Smooth muscle cell (in vitro differentiated cells): Measurements from ENCODE around the gene CILP2. TPM values are rescaled to one million over a fixed set of nuclear protein-coding genes. Genes with fewer than 3 reads are reported as not detected.

ENCODE experiments used
- DNase-seq: peaks from one replicate; lab custom pipeline; 2025; ENCODE audit not compliant: unreplicated experiment; lab: John Stamatoyannopoulos, UW
- H2AFZ ChIP-seq: fragments of 200-600 bp; sonication (generic); 2 replicates; pipeline ENCODE4 v1.6.0; 2016; ENCODE audit warnings: antibody characterized with exemption, low read depth, mild to moderate bottlenecking
- H3F3A ChIP-seq: fragments of 200-600 bp; sonication (generic); 2 replicates; pipeline ENCODE4 v1.6.0; 2017; ENCODE audit warnings: antibody characterized with exemption, low read depth
- H3K27ac ChIP-seq: fragments of 200-600 bp; sonication (generic); 2 replicates; pipeline ENCODE4 v1.5.1; 2016; ENCODE audit warnings: low read depth, mild to moderate bottlenecking
- H3K27me3 ChIP-seq: fragments of 200-600 bp; sonication (generic); 2 replicates; pipeline ENCODE4 v1.6.1; 2016; ENCODE audit warnings: low read depth, mild to moderate bottlenecking
- H3K36me3 ChIP-seq: fragments of 200-600 bp; sonication (generic); 2 replicates; pipeline ENCODE4 v1.5.1; 2016; ENCODE audit warnings: low read depth
- H3K4me1 ChIP-seq: fragments of 200-600 bp; sonication (generic); 2 replicates; pipeline ENCODE4 v1.5.1; 2016; ENCODE audit warnings: low read depth
- H3K4me2 ChIP-seq: fragments of 200-600 bp; sonication (generic); 2 replicates; pipeline ENCODE4 v1.6.0; 2016; ENCODE audit warnings: mild to moderate bottlenecking
- H3K4me3 ChIP-seq: fragments of 200-600 bp; sonication (generic); 2 replicates; pipeline ENCODE4 v1.5.1; 2016; ENCODE audit warnings: mild to moderate bottlenecking
- H3K79me2 ChIP-seq: fragments of 200-600 bp; sonication (generic); 2 replicates; pipeline ENCODE4 v1.6.0; 2016; ENCODE audit warnings: low read depth, mild to moderate bottlenecking
- H3K9ac ChIP-seq: fragments of 200-600 bp; sonication (generic); 2 replicates; pipeline ENCODE4 v1.6.0; 2016; ENCODE audit warnings: low read depth
- H3K9me3 ChIP-seq: fragments of 200-600 bp; sonication (generic); replicated peaks from 2 replicates; pipeline ENCODE4 v1.5.1; 2016; ENCODE audit warnings: low read depth
- H4K20me1 ChIP-seq: fragments of 200-600 bp; sonication (generic); 2 replicates; pipeline ENCODE4 v1.6.0; 2016; ENCODE audit warnings: low read depth
- CTCF ChIP-seq: fragments of 200-600 bp; sonication (generic); IDR thresholded peaks from 2 replicates; pipeline ENCODE4 v1.5.1; 2017; ENCODE audit warnings: borderline replicate concordance, mild to moderate bottlenecking, antibody characterized with exemption; ENCODE audit not compliant: insufficient read depth, poor library complexity, severe bottlenecking
- WGBS: methylation state at CpG from one replicate; pipeline ENCODE4 v1.1.7; 2016; ENCODE audit warnings: low lambda C conversion rate; 5-methylcytosine and 5-hydroxymethylcytosine counted together
- polyA plus RNA-seq: library from polyadenylated mRNA; unstranded; fragments of >200 nt; fragmentation: Nextera tagmentation; extraction: Ambion mirVana; gene quantifications from 2 replicates; pipeline ENCODE4 v1.2.1, GENCODE V29; 2016
- total RNA-seq: library from RNA; depleted of rRNA; stranded (reverse); fragments of >200 nt; gene quantifications from 2 replicates; pipeline ENCODE4 v1.2.3, GENCODE V29; 2014

The CILP2 gene
- total and polyA plus RNA-seq, 2 experiments from 2014 or later: 27.2 to 95.0 TPM

DNA sequence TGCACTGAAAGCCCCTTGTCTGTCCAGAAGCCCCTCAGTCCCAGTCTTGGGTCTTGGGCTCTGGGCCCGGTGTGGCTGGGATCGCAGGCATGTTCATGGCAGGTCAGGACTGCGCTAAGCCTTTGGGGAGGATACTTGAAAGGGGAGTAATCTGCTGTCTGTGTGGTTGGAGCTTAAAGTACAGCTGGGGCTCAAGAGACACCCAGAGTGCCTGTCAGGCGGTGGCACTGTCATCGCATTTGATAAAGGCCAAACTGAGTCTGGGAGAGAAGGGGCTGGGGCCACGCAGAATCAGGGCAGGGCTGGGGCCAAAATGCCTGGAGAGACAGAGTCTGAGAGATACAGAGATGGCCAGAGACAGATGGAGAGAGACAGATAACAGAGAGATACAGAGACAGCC lies 4.2 kb upstream of the CILP2 start:
- H3K27ac ChIP-seq: peak overlapping the region; percentile 35
- no peaks in the 10 kb centered on the region for H4K20me1 ChIP-seq
- no peak overlapping the region for H3K4me3 ChIP-seq
- no peaks in the 10 kb centered on the region for H3F3A ChIP-seq
- H3K36me3 ChIP-seq: no peaks in the 10 kb centered on the region
- WGBS: 26% methylated on average over 6 of the region's 6 CpGs
- no peak for DNase-seq
- H3K27me3 ChIP-seq: no peaks in the 10 kb centered on the region
- H2AFZ ChIP-seq: no peak overlapping the region
- H3K4me2 ChIP-seq: peak overlapping the region; percentile 14
- H3K4me1 ChIP-seq: peaks cover 4% of the 10 kb centered on the region
- no peak overlapping the region for H3K9ac ChIP-seq
- no peaks in the 10 kb centered on the region for H3K9me3 ChIP-seq
- no peaks in the 10 kb centered on the region for H3K79me2 ChIP-seq
- TF ChIP-seq CTCF: no peak

- Histone ChIP-seq H3F3A (no peaks in the 10 kb centered on the region), H4K20me1 (no peaks in the 10 kb centered on the region), H2AFZ (no peak overlapping the region), H3K9ac (no peak overlapping the region), H3K4me1 (peaks cover 4% of the 10 kb centered on the region), H3K79me2 (no peaks in the 10 kb centered on the region), H3K9me3 (no peaks in the 10 kb centered on the region), H3K36me3 (no peaks in the 10 kb centered on the region), H3K4me2 (no peak overlapping the region), H3K27ac (no peak overlapping the region), H3K4me3 (no peak overlapping the region), H3K27me3 (no peaks in the 10 kb centered on the region)
- no peak for TF ChIP-seq CTCF
- no peak for DNase-seq
- 86% methylated on average over 25 of the region's 27 CpGs for WGBS
Measured at GRCh38 chr19:19534556-19535265, 3.4 kb upstream of the CILP2 start.

DNA sequence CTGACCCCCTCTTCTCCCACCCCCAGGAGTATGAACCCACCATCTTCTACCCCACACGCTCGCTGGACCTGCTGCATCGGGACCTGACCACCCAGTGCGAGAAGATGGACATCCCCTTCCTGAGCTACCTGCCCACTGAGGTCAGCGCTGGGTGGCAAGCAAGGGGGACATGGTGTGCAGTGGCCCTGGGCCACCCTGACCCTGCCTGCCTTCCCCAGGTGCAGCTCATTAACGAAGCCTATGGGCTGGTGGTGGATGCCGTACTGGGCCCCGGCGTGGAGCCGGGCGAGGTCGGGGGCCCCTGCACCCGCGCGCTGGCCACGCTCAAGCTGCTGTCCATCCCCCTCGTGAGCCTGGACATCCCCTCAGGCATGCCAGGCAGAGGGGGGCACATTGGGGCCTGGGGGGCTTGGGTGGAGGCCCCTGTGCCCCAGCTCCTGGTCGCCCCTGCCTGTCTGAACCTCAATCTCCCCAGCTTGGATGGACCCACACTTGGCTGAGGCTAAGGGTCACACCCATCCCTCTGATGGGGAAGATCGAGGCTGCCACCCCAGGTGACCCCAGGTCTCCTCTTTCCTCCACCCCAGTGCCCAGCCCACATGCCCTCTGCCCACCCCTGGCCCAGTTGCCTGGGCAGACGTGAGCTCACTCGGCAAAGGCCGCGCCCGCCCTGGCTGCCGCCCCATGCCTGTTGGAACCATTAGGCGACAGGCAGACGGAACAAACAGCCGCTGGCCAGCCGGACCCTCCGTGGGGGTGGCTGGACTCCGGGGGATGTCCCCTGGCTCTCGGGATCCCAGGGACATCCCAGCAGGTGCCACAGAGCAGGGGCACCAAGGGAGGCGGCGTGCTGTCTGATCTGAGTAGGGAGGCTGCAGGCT lies 2.5 kb upstream of the CILP2 start:
- no peak overlapping the region for H3K4me3 ChIP-seq
- H3K36me3 ChIP-seq: no peaks in the 10 kb centered on the region
- H3K79me2 ChIP-seq: no peaks in the 10 kb centered on the region
- no peak for TF ChIP-seq CTCF
- DNase-seq: no peak
- WGBS: 97% methylated on average over 34 of the region's 34 CpGs
- peaks cover 4% of the 10 kb centered on the region for H3K4me1 ChIP-seq
- no peak overlapping the region for H3K27ac ChIP-seq
- H4K20me1 ChIP-seq: no peaks in the 10 kb centered on the region
- H3F3A ChIP-seq: no peaks in the 10 kb centered on the region
- H3K9ac ChIP-seq: no peak overlapping the region
- H2AFZ ChIP-seq: no peak overlapping the region
- no peaks in the 10 kb centered on the region for H3K9me3 ChIP-seq
- H3K27me3 ChIP-seq: no peaks in the 10 kb centered on the region
- no peak overlapping the region for H3K4me2 ChIP-seq
